ENCODE data around the gene CREB3.

The CREB3 gene

DNA sequence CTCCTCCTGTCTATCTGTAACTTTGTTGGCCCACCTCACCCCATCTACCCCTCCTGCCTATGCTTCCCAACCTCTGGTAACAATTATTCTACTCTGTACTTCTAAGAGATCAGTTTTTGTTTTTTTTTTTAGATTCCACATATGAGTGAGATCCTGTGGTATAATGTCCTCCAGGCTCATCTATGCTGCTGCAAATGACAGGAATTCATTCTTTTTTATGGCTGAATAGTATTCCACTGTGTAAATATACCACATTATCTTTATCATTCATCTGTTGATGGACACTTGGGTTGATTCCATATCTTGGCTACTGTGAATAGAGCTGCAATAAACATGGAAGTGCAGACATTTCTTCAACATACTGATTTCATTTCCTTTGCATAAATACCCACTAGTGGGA lies 51.0 kb downstream of the CREB3 start:
- DNase-seq = no peak

All from GF-D8 (cell line).